ENCODE results near the gene CMIP.

DNA sequence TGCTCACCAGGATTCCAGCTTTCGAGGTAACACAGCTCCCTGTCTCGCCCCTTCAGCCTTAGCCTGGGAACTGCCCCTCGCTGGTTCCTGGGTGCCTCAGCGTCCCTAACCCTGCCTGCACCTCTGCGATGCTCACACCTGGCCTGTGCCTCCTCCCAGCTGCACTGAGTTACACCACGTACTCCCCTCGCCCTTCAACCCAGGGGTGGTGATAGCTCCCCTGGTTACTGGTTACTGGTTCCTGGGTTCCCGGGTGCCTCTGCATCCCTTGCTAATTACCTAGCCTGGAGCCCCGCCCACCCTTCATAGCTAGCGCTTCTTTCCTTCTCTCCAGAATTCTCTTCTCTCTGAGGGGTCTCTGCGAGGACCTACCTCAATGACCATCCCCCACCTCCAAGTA lies 269.2 kb downstream of the CMIP start:
- TF ChIP-seq EZH2 (IDR thresholded peaks at IDR 0.05; ENCODE audit: borderline replicate concordance, control insufficient read depth, low read depth, low read length) = no peak
- TF ChIP-seq STAT1 (conservative IDR thresholded peaks at IDR 0.05) = no peak
- TF ChIP-seq CTCF (IDR thresholded peaks at IDR 0.05 in 2 of 3, conservative IDR thresholded peaks at IDR 0.05 in 1 of 3; ENCODE audit: control insufficient read depth in 2 of 3, extremely low read depth in 1 of 3, insufficient read depth in 1 of 3, low read depth in 3 of 3, low read length in 3 of 3) = no peak
- no peak for TF ChIP-seq PAX8 (IDR thresholded peaks at IDR 0.05)
- no peak for TF ChIP-seq RELA (IDR thresholded peaks at IDR 0.05; ENCODE audit: borderline replicate concordance, partially characterized antibody)
- no peak for TF ChIP-seq CREB1 (IDR thresholded peaks at IDR 0.05; ENCODE audit: low read depth)
- TF ChIP-seq SIN3A (IDR thresholded peaks at IDR 0.05; ENCODE audit: low read depth, low read length) = no peak
- TF ChIP-seq SP1 (IDR thresholded peaks at IDR 0.05; ENCODE audit: low read depth, low read length) = no peak

Data from GM12878 (cell line).